ENCODE results near the gene STK38L.

The STK38L gene

DNA sequence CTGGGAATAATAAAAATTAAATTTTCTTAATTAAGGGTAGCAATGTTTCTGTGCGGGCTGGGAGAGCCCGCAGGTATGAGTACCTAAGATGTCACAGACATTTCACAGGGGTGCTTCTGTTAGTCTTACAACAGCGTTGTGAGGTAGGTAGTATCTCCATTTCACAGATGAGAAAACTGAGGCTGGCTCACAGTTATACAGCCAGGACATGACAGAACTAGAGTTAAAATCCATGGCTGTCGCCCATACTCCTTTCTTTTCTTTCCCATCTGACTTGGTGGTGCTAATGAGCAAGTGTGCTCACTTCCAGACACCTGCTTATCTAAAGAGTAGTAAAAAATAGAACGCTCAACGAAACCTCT, 90.6 kb downstream of the STK38L start:
- Histone ChIP-seq H3K27me3 (peaks cover 50% of the 10 kb centered on the region), H3K9me3 (no peaks in the 10 kb centered on the region), H3K27ac (no peak overlapping the region), H3K4me3 (ENCODE audit: low read depth in 1 of 2, low read length in 1 of 2) (no peak overlapping the region), H3K4me1 (ENCODE audit: control insufficient read depth in 1 of 2, insufficient read depth in 1 of 2, low read depth in 1 of 2, low read length in 1 of 2) (peaks cover 13 to 23% of the 10 kb centered on the region in 2 experiments), H3K36me3 (no peaks in the 10 kb centered on the region)
- no peak for TF ChIP-seq CTCF (IDR thresholded peaks at IDR 0.05)

DNA sequence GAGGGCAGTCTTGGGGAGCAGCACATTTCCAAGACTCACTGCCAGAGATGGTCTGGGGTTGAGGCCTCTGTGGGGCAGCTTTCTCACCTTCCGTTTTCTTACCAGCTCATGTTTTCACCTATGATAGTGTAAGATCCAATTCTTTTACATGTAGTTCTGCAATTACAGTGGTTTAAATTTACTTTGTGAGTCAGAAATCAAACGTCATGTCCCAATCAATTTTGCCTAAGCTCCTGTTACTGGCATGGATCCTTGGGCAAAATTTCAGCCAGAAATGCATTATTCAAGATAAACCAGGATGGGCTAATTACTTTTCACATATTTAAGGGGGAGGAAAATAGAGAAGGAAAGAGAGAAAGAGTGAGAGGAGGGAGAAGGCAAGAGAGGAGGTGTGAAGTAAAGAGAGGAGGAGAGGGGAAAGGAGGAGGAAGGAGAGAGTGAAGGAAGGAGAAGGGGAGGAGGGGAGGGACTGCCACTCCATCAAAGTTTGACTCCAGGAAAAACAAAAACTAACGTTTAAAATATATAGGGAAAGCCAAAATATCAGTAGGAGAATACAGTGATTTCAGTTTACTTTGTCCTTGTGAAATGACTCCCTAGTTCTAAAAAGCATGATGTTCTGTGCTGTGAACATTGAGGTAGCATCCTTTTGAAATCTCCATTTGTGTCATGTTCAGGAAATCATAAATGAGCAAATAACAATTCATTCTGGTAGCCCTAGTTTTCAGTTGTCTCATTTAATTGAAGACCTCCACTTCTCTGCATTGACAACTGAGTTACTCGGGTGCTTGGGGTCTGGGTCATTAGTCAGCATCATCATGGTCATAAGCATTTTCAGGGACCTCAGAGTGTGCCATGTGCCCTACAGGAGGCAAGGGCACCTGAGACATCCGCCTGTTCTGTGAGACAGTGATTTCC, 91.5 kb downstream of the STK38L start:
- Histone ChIP-seq H3K9me3 (no peaks in the 10 kb centered on the region), H3K36me3 (no peaks in the 10 kb centered on the region), H3K27ac (no peak overlapping the region), H3K4me1 (ENCODE audit: control insufficient read depth in 1 of 2, insufficient read depth in 1 of 2, low read depth in 1 of 2, low read length in 1 of 2) (peaks cover 13 to 23% of the 10 kb centered on the region in 2 experiments), H3K27me3 (peaks cover 41% of the 10 kb centered on the region), H3K4me3 (ENCODE audit: low read depth in 1 of 2, low read length in 1 of 2) (no peak overlapping the region)
- TF ChIP-seq CTCF (IDR thresholded peaks at IDR 0.05): no peak

GRCh38 chr12:27336282-27336653, 92.2 kb downstream of the STK38L start:
- no peaks in the 10 kb centered on the region for H3K9me3 ChIP-seq
- H3K27ac ChIP-seq: no peak overlapping the region
- peaks cover 34% of the 10 kb centered on the region for H3K27me3 ChIP-seq
- no peaks in the 10 kb centered on the region for H3K36me3 ChIP-seq
- no peak overlapping the region for H3K4me3 ChIP-seq (ENCODE audit: low read depth in 1 of 2, low read length in 1 of 2)
- no peak for TF ChIP-seq CTCF (IDR thresholded peaks at IDR 0.05)
- H3K4me1 ChIP-seq (ENCODE audit: control insufficient read depth in 1 of 2, insufficient read depth in 1 of 2, low read depth in 1 of 2, low read length in 1 of 2): peaks cover 13 to 23% of the 10 kb centered on the region in 2 experiments

- H3K27ac ChIP-seq: no peak overlapping the region
- TF ChIP-seq CTCF (IDR thresholded peaks at IDR 0.05): no peak
- H3K4me3 ChIP-seq (ENCODE audit: low read depth in 1 of 2, low read length in 1 of 2): no peak overlapping the region
- no peaks in the 10 kb centered on the region for H3K9me3 ChIP-seq
- peaks cover 23% of the 10 kb centered on the region for H3K27me3 ChIP-seq
- peaks cover 10 to 16% of the 10 kb centered on the region in 2 experiments for H3K4me1 ChIP-seq (ENCODE audit: control insufficient read depth in 1 of 2, insufficient read depth in 1 of 2, low read depth in 1 of 2, low read length in 1 of 2)
- H3K36me3 ChIP-seq: no peaks in the 10 kb centered on the region
Measured at GRCh38 chr12:27337376-27337775, 93.3 kb downstream of the STK38L start.

GRCh38 chr12:27338473-27338872, 94.4 kb downstream of the STK38L start:
- Histone ChIP-seq H3K27me3 (peaks cover 12% of the 10 kb centered on the region), H3K4me3 (ENCODE audit: low read depth in 1 of 2, low read length in 1 of 2) (no peak overlapping the region), H3K36me3 (no peaks in the 10 kb centered on the region), H3K27ac (no peak overlapping the region), H3K4me1 (ENCODE audit: control insufficient read depth in 1 of 2, insufficient read depth in 1 of 2, low read depth in 1 of 2, low read length in 1 of 2) (peaks cover 7% of the 10 kb centered on the region in 2 experiments), H3K9me3 (no peaks in the 10 kb centered on the region)
- TF ChIP-seq CTCF (IDR thresholded peaks at IDR 0.05): no peak

Data from neutrophil (primary cell).